OCI-LY7 (cell line): ENCODE results near the gene RRP1B. TPM values are rescaled to one million over a fixed set of nuclear protein-coding genes. Genes with fewer than 3 reads are reported as not detected.

ENCODE experiments used
- BruUV-seq: library from RNA; stranded (reverse); fragments of 400-500 nt; replicated peaks from 2 replicates; lab custom pipeline; 2021; lab: Mats Ljungman, UMichigan
- CTCF ChIA-PET: fragments of 300-600 bp; sonication (Branson Sonifier 250); formaldehyde crosslinking; loops from one replicate; lab custom pipeline; 2022; ENCODE audit warnings: antibody characterized with exemption; ENCODE audit not compliant: unreplicated experiment; lab: Charles Lee
- POLR2A ChIA-PET: fragments of 300-600 bp; sonication (Branson Sonifier 250); formaldehyde crosslinking; loops from one replicate; lab custom pipeline; 2022; ENCODE audit warnings: antibody characterized with exemption; lab: Charles Lee
- DNase-seq: peaks from one replicate; pipeline ENCODE4 v3.0.0-alpha.2; 2015; ENCODE audit warnings: low spot score
- H2AFZ ChIP-seq: fragments of 200-600 bp; sonication (generic), shearing (Covaris generic); 2 replicates; pipeline ENCODE4 v1.6.1; 2014; ENCODE audit warnings: mild to moderate bottlenecking, antibody characterized with exemption, low read length, moderate library complexity
- H3K27ac ChIP-seq: fragments of 200-600 bp; sonication (generic); 2 replicates; pipeline ENCODE4 v1.5.1; 2014; ENCODE audit warnings: mixed run types, low read depth, mild to moderate bottlenecking, moderate library complexity, low read length, inconsistent platforms; ENCODE audit not compliant: poor library complexity, severe bottlenecking
- H3K36me3 ChIP-seq: fragments of 200-600 bp; sonication (generic); 2 replicates; pipeline ENCODE4 v1.6.1; 2014; ENCODE audit warnings: mild to moderate bottlenecking, antibody characterized with exemption, low read length, moderate library complexity, mixed read lengths; ENCODE audit not compliant: insufficient read depth
- H3K4me1 ChIP-seq: fragments of 200-600 bp; sonication (generic); 2 replicates; pipeline ENCODE4 v1.5.1; 2014; ENCODE audit warnings: mild to moderate bottlenecking, low read length; ENCODE audit not compliant: insufficient read depth, poor library complexity, severe bottlenecking
- H3K4me2 ChIP-seq: fragments of 200-600 bp; sonication (generic); 2 replicates; pipeline ENCODE4 v1.6.1; 2014; ENCODE audit warnings: mild to moderate bottlenecking, low read length
- H3K4me3 ChIP-seq: fragments of 200-600 bp; sonication (generic); 2 replicates; pipeline ENCODE4 v1.5.1; 2014; ENCODE audit warnings: mild to moderate bottlenecking, low read depth, low read length; ENCODE audit not compliant: poor library complexity, severe bottlenecking
- H3K79me2 ChIP-seq: fragments of 200-600 bp; sonication (generic); 2 replicates; pipeline ENCODE4 v1.6.1; 2016; ENCODE audit warnings: low read depth, mild to moderate bottlenecking, low read length, moderate library complexity, mixed read lengths; ENCODE audit not compliant: insufficient read depth
- H3K9me2 ChIP-seq: fragments of 200-600 bp; sonication (generic); 2 replicates; pipeline ENCODE4 v1.6.1; 2016; ENCODE audit warnings: mild to moderate bottlenecking, low read length, mixed read lengths; ENCODE audit not compliant: insufficient read depth
- H3K9me3 ChIP-seq: fragments of 200-600 bp; sonication (generic); 2 replicates; pipeline ENCODE4 v1.6.1; 2014; ENCODE audit warnings: mild to moderate bottlenecking, mixed run types, low read length, mixed read lengths
- H4K20me1 ChIP-seq: fragments of 200-600 bp; sonication (generic); 2 replicates; pipeline ENCODE4 v1.6.1; 2014; ENCODE audit warnings: mild to moderate bottlenecking, antibody characterized with exemption, low read length, moderate library complexity, mixed read lengths; ENCODE audit not compliant: insufficient read depth
- EZH2phosphoT487 ChIP-seq: fragments of 200-600 bp; sonication (generic); IDR thresholded peaks from 2 replicates; pipeline ENCODE4 v1.6.1; 2018; ENCODE audit warnings: low read depth, borderline replicate concordance, mild to moderate bottlenecking, mixed run types, antibody characterized with exemption, low read length, moderate library complexity, mixed read lengths
- intact Hi-C: fragments of 100-400 bp; cut with micrococcal nuclease; formaldehyde crosslinking; loops from one replicate; pipeline ENCODE4 v1.10.0; 2022; ENCODE audit not compliant: unreplicated experiment
- total RNA-seq, 2 experiments: library from RNA; depleted of rRNA in 1 of 2; stranded (reverse); fragments of >200 nt in 1 of 2; shearing (Covaris generic) in 1 of 2; gene quantifications; 2 replicates each; pipeline ENCODE4 v1.2.3, GENCODE V29; 2014 to 2022
- TF ChIP-seq, protein P1 (sequence below): fragments of 200-600 bp; sonication (generic); conservative IDR thresholded peaks from 2 replicates; pipeline ENCODE4 v1.5.1; 2014; ENCODE audit warnings: mild to moderate bottlenecking, antibody characterized with exemption, low read length, moderate library complexity, mixed read lengths

RRP1B gene
- total RNA-seq, 2 experiments from 2014 or later: 58.6 to 74.5 TPM

DNA sequence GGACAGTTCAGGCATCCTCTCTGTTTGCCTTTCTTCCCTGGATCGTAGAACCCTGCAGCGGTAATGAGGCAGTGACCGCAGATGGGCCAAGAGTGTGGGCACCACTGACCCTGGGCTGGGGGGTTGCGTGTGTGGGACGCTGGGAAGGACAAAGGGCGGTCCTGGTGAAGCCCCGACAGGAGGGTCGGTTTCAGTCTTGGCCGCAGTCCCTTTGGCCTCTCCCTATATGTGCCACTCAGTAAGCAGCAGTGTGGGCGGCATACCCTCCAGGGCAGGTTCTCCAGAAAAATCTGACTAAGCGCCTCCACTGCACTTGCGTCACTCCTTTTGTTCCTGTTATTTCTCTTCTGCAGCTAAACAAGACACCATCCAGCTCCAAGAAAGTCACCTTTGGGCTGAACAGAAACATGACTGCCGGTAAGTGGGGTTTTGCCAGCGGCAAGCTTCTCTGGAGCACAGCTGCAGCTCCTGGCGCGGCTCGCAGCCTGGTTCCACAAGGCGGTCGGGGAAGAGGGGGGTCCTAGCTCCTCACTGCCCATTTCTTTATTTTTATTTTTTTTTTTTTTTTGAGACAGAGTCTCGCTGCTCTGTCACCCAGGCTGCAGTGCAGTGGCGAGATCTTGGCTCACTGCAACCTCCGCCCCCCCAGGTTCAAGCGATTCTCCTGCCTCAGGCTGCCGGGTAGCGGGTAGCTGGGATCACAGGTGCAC is 31.9 kb downstream of the RRP1B start:
- TF ChIP-seq EZH2phosphoT487: no peak
- TF ChIP-seq, protein P1, sequence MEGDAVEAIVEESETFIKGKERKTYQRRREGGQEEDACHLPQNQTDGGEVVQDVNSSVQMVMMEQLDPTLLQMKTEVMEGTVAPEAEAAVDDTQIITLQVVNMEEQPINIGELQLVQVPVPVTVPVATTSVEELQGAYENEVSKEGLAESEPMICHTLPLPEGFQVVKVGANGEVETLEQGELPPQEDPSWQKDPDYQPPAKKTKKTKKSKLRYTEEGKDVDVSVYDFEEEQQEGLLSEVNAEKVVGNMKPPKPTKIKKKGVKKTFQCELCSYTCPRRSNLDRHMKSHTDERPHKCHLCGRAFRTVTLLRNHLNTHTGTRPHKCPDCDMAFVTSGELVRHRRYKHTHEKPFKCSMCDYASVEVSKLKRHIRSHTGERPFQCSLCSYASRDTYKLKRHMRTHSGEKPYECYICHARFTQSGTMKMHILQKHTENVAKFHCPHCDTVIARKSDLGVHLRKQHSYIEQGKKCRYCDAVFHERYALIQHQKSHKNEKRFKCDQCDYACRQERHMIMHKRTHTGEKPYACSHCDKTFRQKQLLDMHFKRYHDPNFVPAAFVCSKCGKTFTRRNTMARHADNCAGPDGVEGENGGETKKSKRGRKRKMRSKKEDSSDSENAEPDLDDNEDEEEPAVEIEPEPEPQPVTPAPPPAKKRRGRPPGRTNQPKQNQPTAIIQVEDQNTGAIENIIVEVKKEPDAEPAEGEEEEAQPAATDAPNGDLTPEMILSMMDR: no peak
- H4K20me1 ChIP-seq: no peaks in the 10 kb centered on the region
- ChIA-PET CTCF (no interaction called here), POLR2A (interaction anchor here (0.6 kb wide), 1 partner anchor 716 kb away, joined by 3 read pairs; no protein-coding TSS in a partner anchor)
- intact Hi-C loops: no loop called here
- no peak for DNase-seq
- no peak overlapping the region for H3K4me2 ChIP-seq
- no peak overlapping the region for H3K4me3 ChIP-seq
- no peaks in the 10 kb centered on the region for H3K9me3 ChIP-seq
- H3K79me2 ChIP-seq: no peaks in the 10 kb centered on the region
- H3K9me2 ChIP-seq: no peaks in the 10 kb centered on the region
- H2AFZ ChIP-seq: no peak overlapping the region
- H3K36me3 ChIP-seq: peaks cover 98% of the 10 kb centered on the region
- no peak overlapping the region for H3K27ac ChIP-seq
- no peaks in the 10 kb centered on the region for H3K4me1 ChIP-seq
- BruUV-seq: no TSS peak

DNA sequence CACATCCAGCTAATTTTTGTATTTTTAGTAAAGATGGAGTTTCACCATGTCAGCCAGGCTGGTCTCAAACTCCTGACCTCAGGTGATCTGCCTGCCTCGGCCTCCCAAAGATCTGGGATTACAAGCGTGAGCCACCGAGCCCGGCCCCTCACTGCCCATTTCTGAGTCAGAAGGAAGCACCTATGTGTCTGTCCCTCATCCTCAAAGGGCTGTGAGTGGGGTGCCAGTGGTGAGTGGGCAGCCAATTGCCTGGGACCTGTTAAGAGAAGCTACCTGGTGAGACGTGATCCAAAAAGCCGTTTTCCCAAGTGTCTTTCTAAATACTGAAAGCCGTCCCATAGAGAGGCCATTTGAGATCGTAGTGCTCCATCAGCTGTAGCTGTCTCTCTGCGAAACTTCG is 32.4 kb downstream of the RRP1B start:
- no TSS peak for BruUV-seq
- no peak overlapping the region for H2AFZ ChIP-seq
- H3K4me1 ChIP-seq: no peaks in the 10 kb centered on the region
- no peaks in the 10 kb centered on the region for H3K79me2 ChIP-seq
- intact Hi-C loops: no loop called here
- no peak overlapping the region for H3K4me2 ChIP-seq
- no peak overlapping the region for H3K4me3 ChIP-seq
- no peaks in the 10 kb centered on the region for H3K9me2 ChIP-seq
- POLR2A ChIA-PET: no interaction called here
- CTCF ChIA-PET: no interaction called here
- TF ChIP-seq EZH2phosphoT487: no peak
- TF ChIP-seq, protein P1: no peak
- DNase-seq: no peak
- H4K20me1 ChIP-seq: no peaks in the 10 kb centered on the region
- H3K9me3 ChIP-seq: no peaks in the 10 kb centered on the region
- peaks cover 98% of the 10 kb centered on the region for H3K36me3 ChIP-seq
- no peak overlapping the region for H3K27ac ChIP-seq

DNA sequence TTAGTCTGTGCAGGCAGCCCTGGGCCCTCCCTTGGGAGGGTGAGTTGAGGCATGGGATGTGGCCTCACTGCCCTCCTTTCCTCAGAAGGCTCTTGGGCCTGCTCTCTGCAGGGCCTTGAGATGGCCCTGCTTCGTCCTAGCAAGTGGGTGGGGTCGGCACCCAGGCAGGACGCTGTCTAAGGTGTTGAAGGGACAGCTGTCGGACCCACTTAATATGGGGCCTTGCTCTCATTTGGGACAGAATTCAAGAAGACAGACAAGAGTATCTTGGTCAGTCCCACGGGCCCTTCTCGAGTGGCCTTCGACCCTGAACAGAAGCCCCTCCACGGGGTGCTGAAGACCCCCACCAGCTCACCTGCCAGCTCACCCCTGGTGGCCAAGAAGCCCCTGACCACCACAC is 33.6 kb downstream of the RRP1B start:
- H3K4me2 ChIP-seq: no peak overlapping the region
- no peak overlapping the region for H2AFZ ChIP-seq
- no peaks in the 10 kb centered on the region for H3K9me2 ChIP-seq
- no peak overlapping the region for H3K4me3 ChIP-seq
- no peak overlapping the region for H3K27ac ChIP-seq
- POLR2A ChIA-PET: no interaction called here
- intact Hi-C loops: no loop called here
- H3K79me2 ChIP-seq: no peaks in the 10 kb centered on the region
- BruUV-seq: no TSS peak
- H4K20me1 ChIP-seq: no peaks in the 10 kb centered on the region
- DNase-seq: no peak
- peaks cover 87% of the 10 kb centered on the region for H3K36me3 ChIP-seq
- CTCF ChIA-PET: no interaction called here
- no peaks in the 10 kb centered on the region for H3K9me3 ChIP-seq
- TF ChIP-seq, protein P1: no peak
- no peaks in the 10 kb centered on the region for H3K4me1 ChIP-seq
